ENCODE data around the gene LONP2.

The LONP2 gene, protein sequence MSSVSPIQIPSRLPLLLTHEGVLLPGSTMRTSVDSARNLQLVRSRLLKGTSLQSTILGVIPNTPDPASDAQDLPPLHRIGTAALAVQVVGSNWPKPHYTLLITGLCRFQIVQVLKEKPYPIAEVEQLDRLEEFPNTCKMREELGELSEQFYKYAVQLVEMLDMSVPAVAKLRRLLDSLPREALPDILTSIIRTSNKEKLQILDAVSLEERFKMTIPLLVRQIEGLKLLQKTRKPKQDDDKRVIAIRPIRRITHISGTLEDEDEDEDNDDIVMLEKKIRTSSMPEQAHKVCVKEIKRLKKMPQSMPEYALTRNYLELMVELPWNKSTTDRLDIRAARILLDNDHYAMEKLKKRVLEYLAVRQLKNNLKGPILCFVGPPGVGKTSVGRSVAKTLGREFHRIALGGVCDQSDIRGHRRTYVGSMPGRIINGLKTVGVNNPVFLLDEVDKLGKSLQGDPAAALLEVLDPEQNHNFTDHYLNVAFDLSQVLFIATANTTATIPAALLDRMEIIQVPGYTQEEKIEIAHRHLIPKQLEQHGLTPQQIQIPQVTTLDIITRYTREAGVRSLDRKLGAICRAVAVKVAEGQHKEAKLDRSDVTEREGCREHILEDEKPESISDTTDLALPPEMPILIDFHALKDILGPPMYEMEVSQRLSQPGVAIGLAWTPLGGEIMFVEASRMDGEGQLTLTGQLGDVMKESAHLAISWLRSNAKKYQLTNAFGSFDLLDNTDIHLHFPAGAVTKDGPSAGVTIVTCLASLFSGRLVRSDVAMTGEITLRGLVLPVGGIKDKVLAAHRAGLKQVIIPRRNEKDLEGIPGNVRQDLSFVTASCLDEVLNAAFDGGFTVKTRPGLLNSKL

DNA sequence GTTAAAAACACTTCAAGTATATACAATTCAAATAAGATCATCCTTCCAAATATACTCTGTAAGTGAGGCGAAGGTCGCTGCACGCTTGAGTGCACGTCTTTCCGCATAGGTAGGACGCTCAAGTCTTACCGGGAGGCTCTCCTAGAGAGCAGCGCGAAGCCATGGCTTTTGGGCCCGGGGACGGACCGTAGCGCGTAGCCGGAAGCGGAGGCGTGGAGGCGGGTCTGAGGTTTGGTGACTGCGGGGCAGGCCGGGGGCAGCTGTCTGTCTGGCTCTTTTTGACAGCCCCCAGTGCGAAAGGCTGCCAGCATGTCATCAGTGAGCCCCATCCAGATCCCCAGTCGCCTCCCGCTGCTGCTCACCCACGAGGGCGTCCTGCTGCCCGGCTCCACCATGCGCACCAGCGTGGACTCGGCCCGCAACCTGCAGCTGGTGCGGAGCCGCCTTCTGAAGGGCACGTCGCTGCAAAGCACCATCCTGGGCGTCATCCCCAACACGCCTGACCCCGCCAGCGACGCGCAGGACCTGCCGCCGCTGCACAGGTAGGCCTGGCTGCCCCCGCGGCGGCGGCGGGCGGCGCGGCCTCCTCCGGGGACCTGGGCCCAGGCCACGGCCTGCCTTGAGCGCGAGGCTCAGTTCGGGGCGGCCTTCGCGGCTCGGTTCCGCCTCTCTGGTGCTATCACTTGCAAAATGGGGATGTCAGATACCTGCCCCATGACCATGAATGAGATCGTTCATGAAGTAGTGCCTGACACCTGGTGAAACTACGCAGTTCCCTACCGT is at the start of gene LONP2:
Gene LONP2, plus strand, starts transcription at position 221 of the 783 bp plus-strand sequence. Its CDS starts 89 bp downstream, at position 310.
- in situ Hi-C loops (cut with MboI; ENCODE audit: low sequenced_read_pairs) = no loop called here

DNA sequence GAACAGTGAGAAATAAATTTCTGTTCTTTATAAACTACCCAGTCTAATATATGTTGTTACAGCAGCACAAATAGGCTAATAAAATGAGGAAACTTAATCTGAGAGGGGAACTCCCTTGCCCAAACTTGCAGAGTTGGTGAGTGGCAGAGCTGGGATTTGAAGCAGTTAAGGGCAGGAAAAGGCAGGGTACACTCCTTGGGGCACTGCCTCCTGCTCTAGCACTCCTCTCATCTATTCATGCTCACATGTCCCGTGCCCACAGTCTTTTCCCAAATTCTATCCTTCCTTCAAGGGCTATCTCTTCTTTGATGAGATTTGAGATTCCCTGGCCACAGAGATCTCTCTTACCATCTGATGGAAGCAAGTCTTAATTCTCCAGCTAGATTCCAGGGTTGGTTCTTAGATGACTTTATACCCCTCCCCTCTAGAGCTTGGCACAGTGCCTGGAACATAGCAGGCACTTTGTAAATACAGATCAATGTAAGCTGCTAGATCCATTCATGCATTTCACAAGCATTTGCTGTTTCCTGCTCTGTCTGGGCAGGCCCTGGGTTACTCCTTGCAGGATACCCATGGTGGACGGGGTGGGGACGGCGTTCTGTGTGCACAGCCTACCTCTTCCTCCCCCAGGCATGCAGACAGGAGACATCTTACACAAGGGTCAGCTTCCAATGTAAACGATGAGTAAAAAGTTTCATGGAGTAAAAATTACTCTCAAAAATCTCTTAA is 49.1 kb upstream of the LONP2 start:
- in situ Hi-C loops (cut with MboI; ENCODE audit: low sequenced_read_pairs) = no loop called here

DNA sequence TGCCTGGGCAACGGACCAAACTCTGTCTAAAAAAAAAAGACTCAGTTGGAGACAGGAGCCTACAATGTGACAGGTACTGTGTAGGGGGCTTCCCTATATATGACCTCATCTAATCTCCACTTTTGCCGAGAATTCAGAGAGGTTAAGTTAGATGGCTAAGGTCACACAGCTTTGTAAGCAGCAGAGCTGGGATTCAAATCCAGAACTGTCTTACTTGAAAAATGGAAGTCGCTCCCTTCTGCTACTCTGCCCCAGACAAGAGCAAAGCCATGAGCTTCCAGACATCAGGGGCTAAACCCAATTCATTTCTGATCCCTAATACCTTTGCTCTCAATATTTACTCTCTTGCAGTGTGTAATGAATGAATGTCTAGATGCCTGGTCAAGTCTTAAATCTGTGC is 46.8 kb upstream of the LONP2 start:
- in situ Hi-C loops (cut with MboI; ENCODE audit: low sequenced_read_pairs) = no loop called here

GRCh38 chr16:48201515-48202201 is 42.4 kb upstream of the LONP2 start:
- in situ Hi-C loops (cut with MboI; ENCODE audit: low sequenced_read_pairs) = no loop called here

- in situ Hi-C loops (cut with MboI; ENCODE audit: low sequenced_read_pairs) = no loop called here
Observed at GRCh38 chr16:48203974-48204824, 39.9 kb upstream of the LONP2 start.

DNA sequence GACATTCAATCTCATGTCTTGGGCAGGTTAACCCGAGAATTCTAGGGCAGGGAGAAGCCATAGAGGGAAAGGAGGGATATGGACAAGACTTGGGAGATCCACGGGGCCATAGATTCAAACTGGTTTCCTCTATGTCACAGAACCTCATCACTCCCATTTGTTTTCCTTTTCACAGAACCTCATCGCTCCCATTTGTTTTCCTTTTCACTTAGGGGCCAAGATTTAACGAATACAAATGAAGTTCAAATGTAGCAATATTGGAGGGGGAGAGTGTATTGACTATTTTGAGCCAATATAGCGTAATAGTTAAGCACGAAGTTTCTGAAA is 39.3 kb upstream of the LONP2 start:
- in situ Hi-C loops (cut with MboI; ENCODE audit: low sequenced_read_pairs) = no loop called here

- in situ Hi-C loops (cut with MboI; ENCODE audit: low sequenced_read_pairs) = no loop called here
Observed at GRCh38 chr16:48206594-48207242, 37.4 kb upstream of the LONP2 start.

- in situ Hi-C loops (cut with MboI; ENCODE audit: low sequenced_read_pairs) = no loop called here
Observed at GRCh38 chr16:48210747-48211146, 33.4 kb upstream of the LONP2 start.

GRCh38 chr16:48212033-48212432 is 32.1 kb upstream of the LONP2 start:
- in situ Hi-C loops (cut with MboI; ENCODE audit: low sequenced_read_pairs) = no loop called here

- in situ Hi-C loops (cut with MboI; ENCODE audit: low sequenced_read_pairs) = no loop called here
Observed at GRCh38 chr16:48215738-48216137, 28.4 kb upstream of the LONP2 start.

DNA sequence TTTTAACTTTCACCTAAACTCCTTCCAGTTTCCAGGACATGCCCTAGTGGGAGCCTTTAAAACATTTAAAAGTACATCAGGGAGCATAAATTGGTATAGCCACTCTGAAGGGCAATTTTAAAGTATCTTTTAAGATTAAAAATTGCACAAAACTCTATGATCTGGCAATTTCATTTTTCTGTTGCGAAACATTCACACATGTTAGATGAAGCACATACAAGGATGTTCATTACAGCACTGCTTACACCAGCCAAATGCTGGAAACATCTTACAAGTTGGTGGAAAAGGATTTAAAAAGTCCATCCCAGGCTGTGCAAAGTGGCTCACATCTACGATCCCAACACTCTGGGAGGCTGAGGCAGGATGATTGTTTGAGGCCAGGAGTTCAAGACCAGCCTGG is 26.4 kb upstream of the LONP2 start:
- in situ Hi-C loops (cut with MboI; ENCODE audit: low sequenced_read_pairs) = no loop called here

- in situ Hi-C loops (cut with MboI; ENCODE audit: low sequenced_read_pairs) = no loop called here
Observed at GRCh38 chr16:48218473-48218872, 25.6 kb upstream of the LONP2 start.

DNA sequence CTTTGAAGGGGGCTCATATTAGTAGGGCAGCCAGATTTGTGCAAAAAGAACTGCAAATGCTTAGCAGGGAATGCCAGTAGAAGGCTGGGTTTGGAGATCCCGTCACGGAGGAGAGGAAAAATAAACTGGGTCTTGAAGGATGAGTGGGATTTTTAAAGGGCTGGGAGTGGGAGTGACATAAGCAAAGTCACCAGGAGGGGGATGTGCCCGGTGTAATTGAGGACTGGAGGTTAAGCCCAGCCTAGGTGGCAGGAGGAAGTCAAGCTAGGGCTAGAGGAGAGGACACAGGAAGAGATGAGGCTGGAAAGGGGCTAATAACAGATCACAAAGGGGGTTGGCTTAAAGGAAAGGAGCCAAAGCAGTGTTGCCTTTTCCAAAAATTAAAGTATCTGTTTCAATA is 23.2 kb upstream of the LONP2 start:
- in situ Hi-C loops (cut with MboI; ENCODE audit: low sequenced_read_pairs) = no loop called here

DNA sequence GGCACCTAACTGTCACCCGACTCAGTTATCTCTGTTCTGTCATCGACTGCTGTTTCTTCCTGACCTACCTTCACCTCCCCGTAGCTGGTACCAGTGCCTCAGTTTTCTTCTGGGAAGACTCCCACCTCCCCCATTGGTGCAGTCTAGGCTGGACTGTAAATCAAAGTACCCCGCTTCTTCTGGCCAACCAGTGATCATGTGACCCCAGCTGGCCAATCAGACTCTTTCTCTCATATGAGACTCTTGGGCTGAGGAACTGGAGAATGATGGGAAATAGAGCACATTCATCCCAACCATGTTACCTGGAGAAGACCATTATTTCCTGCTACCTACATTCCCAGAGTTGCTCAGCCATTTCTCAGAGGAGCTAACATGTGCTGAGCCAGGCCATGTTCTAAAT is 20.6 kb upstream of the LONP2 start:
- in situ Hi-C loops (cut with MboI; ENCODE audit: low sequenced_read_pairs) = no loop called here

GRCh38 chr16:48225456-48225855 is 18.6 kb upstream of the LONP2 start:
- in situ Hi-C loops (cut with MboI; ENCODE audit: low sequenced_read_pairs) = no loop called here

DNA sequence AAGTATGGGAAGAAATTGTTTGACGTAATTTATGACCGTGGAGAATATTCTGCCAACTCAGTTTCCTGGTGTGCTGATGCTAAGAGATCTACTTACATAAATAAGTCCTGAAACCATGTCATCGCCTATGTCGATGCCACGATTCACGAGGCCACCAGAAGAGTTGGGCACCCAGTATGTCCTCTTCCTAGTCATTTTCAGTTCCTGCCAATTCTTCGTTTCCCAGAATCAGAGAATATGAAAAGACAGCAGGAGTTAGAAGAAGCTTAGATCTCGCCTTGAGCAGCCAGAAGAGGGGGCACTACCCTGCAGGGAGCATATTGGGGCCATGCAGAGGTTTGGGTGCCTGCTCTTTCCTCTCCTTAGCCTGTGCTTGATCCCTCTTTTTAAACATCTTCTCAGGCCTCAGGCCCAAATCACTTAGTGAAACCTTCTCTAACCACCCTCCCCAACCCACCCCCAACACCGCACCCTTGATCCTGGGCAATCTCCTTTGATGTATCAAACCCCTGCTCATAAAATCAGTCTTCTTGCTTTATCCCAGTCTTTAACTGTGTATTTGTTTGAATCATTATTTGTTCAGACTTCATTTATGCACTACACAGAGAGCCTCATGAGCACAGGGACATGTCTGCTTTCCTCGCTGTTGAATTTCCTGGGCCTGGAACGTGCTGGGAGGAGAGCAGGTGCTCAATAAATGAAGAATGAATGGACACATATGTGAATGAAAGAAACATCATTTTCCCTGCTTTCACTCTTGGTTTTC is 12.2 kb upstream of the LONP2 start:
- in situ Hi-C loops (cut with MboI; ENCODE audit: low sequenced_read_pairs) = loop anchor here (10.0 kb wide), 1 partner anchor 393 kb away; no protein-coding TSS in a partner anchor

DNA sequence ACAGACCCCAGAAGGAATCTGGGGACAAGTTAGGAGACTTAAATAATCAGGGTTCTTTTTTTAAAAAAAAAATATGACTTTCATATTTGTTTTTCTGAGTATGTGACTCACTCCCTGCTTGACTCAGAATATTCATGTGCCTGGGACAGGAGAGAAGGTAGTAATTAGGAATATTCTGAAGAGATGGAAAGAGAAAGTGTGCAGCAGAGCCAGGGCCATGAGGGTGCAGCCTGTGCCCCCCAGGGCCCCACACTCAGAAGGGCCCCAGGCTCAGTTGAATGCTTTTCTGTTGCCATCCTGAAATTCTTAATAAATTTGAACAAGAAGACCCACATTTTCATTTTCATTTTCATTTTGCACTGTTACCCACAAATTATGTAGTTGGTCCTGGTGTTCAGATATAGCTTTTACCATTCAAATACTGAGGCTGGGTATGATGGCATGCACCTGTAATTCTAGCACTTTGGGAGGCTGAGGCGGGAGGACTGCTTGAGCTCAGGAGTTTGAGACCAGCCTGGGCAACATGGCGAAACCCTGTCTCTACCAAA is 11.5 kb upstream of the LONP2 start:
- in situ Hi-C loops (cut with MboI; ENCODE audit: low sequenced_read_pairs) = loop anchor here (10.0 kb wide), 1 partner anchor 392 kb away; no protein-coding TSS in a partner anchor
